ENCODE measurements around the gene CATSPERB. TPM values are rescaled to one million over a fixed set of nuclear protein-coding genes. Genes with fewer than 3 reads are reported as not detected.

The CATSPERB gene
- total and polyA plus RNA-seq, 2 experiments from 2014 or later = 0.27 to 0.38 TPM

GRCh38 chr14:91580876-91581577 is 150.9 kb downstream of the CATSPERB start:
- peak overlapping the region; percentile 69 for H3K4me2 ChIP-seq
- Mint-ChIP-seq H3K4me1 (peaks cover 27% of the 10 kb centered on the region), H3K27ac (peak overlapping the region; percentile 7; the same call in 1 of the 2 replicates), H3K4me3 (peak overlapping the region; percentile 47), H3K36me3 (ENCODE audit: low read depth) (peaks cover 30% of the 10 kb centered on the region), H3K9me3 (peaks cover 40% of the 10 kb centered on the region), H3K27me3 (ENCODE audit: insufficient read depth, low read depth, poor library complexity) (peaks cover 11% of the 10 kb centered on the region)
- H3K79me2 ChIP-seq (replicated peaks; ENCODE audit: insufficient read depth) = no peaks in the 10 kb centered on the region
- no peaks in the 10 kb centered on the region for H4K20me1 ChIP-seq (replicated peaks; ENCODE audit: insufficient read depth)
- peak overlapping the region; percentile 34 for H3K4me3 ChIP-seq
- ATAC-seq = peak; percentile 74
- H3K36me3 ChIP-seq (ENCODE audit: insufficient read depth) = no peaks in the 10 kb centered on the region
- H3F3A ChIP-seq (replicated peaks; ENCODE audit: low read depth) = no peaks in the 10 kb centered on the region
- TF ChIP-seq POLR2AphosphoS5 (IDR thresholded peaks at IDR 0.05; ENCODE audit: low read depth) (no peak), EZH2 (IDR thresholded peaks at IDR 0.05; ENCODE audit: low read depth, unreplicated experiment) (no peak), ZNF331 (CRISPR knock-in tag; IDR thresholded peaks at IDR 0.05; ENCODE audit: low read depth) (no peak), EZH2phosphoT487 (IDR thresholded peaks at IDR 0.05; ENCODE audit: unreplicated experiment) (no peak), REST (IDR thresholded peaks at IDR 0.05; ENCODE audit: unreplicated experiment) (no peak), CREB1 (CRISPR knock-in tag; IDR thresholded peaks at IDR 0.05; ENCODE audit: low read depth) (no peak), ZNF462 (CRISPR knock-in tag; IDR thresholded peaks at IDR 0.05) (no peak), CTCF (conservative IDR thresholded peaks at IDR 0.05; ENCODE audit: low read depth in 2 of 2) (no peak), ZNF114 (CRISPR knock-in tag; IDR thresholded peaks at IDR 0.05) (no peak), JUNB (IDR thresholded peaks at IDR 0.05; ENCODE audit: unreplicated experiment) (no peak), NANOG (IDR thresholded peaks at IDR 0.05; ENCODE audit: borderline replicate concordance) (no peak), STAT1 (IDR thresholded peaks at IDR 0.05; ENCODE audit: unreplicated experiment) (no peak), ETS1 (IDR thresholded peaks at IDR 0.05) (no peak)
- peaks cover 7% of the 10 kb centered on the region for H3K27me3 ChIP-seq (ENCODE audit: insufficient read depth)
- H3K9me2 ChIP-seq (ENCODE audit: insufficient read depth) = no peaks in the 10 kb centered on the region
- H3K4me1 ChIP-seq (ENCODE audit: insufficient read depth) = peaks cover 32% of the 10 kb centered on the region
- no peak overlapping the region for H2AFZ ChIP-seq
- peak overlapping the region; percentile 21; the same call in 1 of the 2 replicates for H3K27ac ChIP-seq (ENCODE audit: low read depth)
- DNase-seq (ENCODE audit: low spot score) = peak; percentile 49

Data from GM23338 (cell line).